ENCODE measurements around the gene FLT1. TPM values are rescaled to one million over a fixed set of nuclear protein-coding genes. Genes with fewer than 3 reads are reported as not detected.

The FLT1 gene
- total RNA-seq, 4 donors from 2014 or later = 19.3 to 48.6 (median 24.4) TPM

GRCh38 chr13:28458608-28459007, 36.3 kb downstream of the FLT1 start:
- H3K4me1 ChIP-seq = no peaks in the 10 kb centered on the region
- H3K36me3 ChIP-seq = no peaks in the 10 kb centered on the region
- no peaks in the 10 kb centered on the region for H3K27me3 ChIP-seq
- H3K9me3 ChIP-seq = no peaks in the 10 kb centered on the region
- no peak overlapping the region for H3K27ac ChIP-seq
- no peak overlapping the region for H3K4me3 ChIP-seq
- TF ChIP-seq POLR2A (IDR thresholded peaks at IDR 0.05) (no peak), EP300 (IDR thresholded peaks at IDR 0.05) (no peak), CTCF (IDR thresholded peaks at IDR 0.05) (no peak)
- 54 to 65% methylated on average over 2 of the region's 2 CpGs for WGBS, 2 donors
- DNase-seq (ENCODE audit: low spot score in 2 of 2) = no peak

GRCh38 chr13:28458051-28458450, 36.9 kb downstream of the FLT1 start:
- Histone ChIP-seq H3K36me3 (no peaks in the 10 kb centered on the region), H3K27me3 (no peaks in the 10 kb centered on the region), H3K4me1 (no peaks in the 10 kb centered on the region), H3K27ac (no peak overlapping the region), H3K9me3 (no peaks in the 10 kb centered on the region), H3K4me3 (no peak overlapping the region)
- WGBS, 2 donors = 92 to 96% methylated on average over 7 of the region's 7 CpGs
- TF ChIP-seq EP300 (IDR thresholded peaks at IDR 0.05) (no peak), CTCF (IDR thresholded peaks at IDR 0.05) (no peak), POLR2A (IDR thresholded peaks at IDR 0.05) (no peak)
- no peak for DNase-seq (ENCODE audit: low spot score in 2 of 2)

- Histone ChIP-seq H3K4me1 (peaks cover 0 to under 1% (median 0%) of the 10 kb centered on the region in 4 donors), H3K36me3 (no peaks in the 10 kb centered on the region), H3K27ac (no peak overlapping the region), H3K4me3 (no peak overlapping the region), H3K27me3 (no peaks in the 10 kb centered on the region), H3K9me3 (no peaks in the 10 kb centered on the region)
- TF ChIP-seq POLR2A (IDR thresholded peaks at IDR 0.05) (no peak), CTCF (IDR thresholded peaks at IDR 0.05) (no peak), EP300 (IDR thresholded peaks at IDR 0.05) (no peak)
- no peak for DNase-seq (ENCODE audit: low spot score in 2 of 2)
These were observed 37.4 kb downstream of the FLT1 start for GRCh38 chr13:28457521-28457920.

GRCh38 chr13:28455580-28456194, 39.2 kb downstream of the FLT1 start:
- no peak for TF ChIP-seq POLR2A (IDR thresholded peaks at IDR 0.05)
- TF ChIP-seq CTCF (IDR thresholded peaks at IDR 0.05) = no peak
- no peak for TF ChIP-seq EP300 (IDR thresholded peaks at IDR 0.05)
- no peak for DNase-seq (ENCODE audit: low spot score in 2 of 2)
- Histone ChIP-seq H3K9me3 (no peaks in the 10 kb centered on the region), H3K27ac (no peak overlapping the region), H3K27me3 (no peaks in the 10 kb centered on the region), H3K4me3 (no peak overlapping the region), H3K4me1 (peaks cover 0 to 13% (median 0%) of the 10 kb centered on the region in 4 donors), H3K36me3 (no peaks in the 10 kb centered on the region)
- 69 to 71% methylated on average over 3 of the region's 3 CpGs for WGBS, 2 donors

GRCh38 chr13:28452755-28453154, 42.2 kb downstream of the FLT1 start:
- Histone ChIP-seq H3K4me3 (no peak overlapping the region), H3K36me3 (no peaks in the 10 kb centered on the region), H3K9me3 (peaks cover 0 to 9% (median 2%) of the 10 kb centered on the region in 4 donors), H3K27ac (no peak overlapping the region), H3K27me3 (no peaks in the 10 kb centered on the region), H3K4me1 (peaks cover 0 to 13% (median 0%) of the 10 kb centered on the region in 4 donors)
- DNase-seq (ENCODE audit: low spot score in 2 of 2) = no peak
- TF ChIP-seq EP300 (IDR thresholded peaks at IDR 0.05) (no peak), POLR2A (IDR thresholded peaks at IDR 0.05) (no peak), CTCF (IDR thresholded peaks at IDR 0.05) (no peak)
